Upper lobe of right lung (tissue), 1 donor: ENCODE measurements around the gene HOXB13. TPM values are rescaled to one million over a fixed set of nuclear protein-coding genes. Genes with fewer than 3 reads are reported as not detected.

Source experiments
- ATAC-seq: fragments of 200-7000 bp; cut with Tn5 transposase; one replicate; pipeline ENCODE4 v1.9.1; 2020; ENCODE audit warnings: mild to moderate bottlenecking, moderate library complexity
- DNase-seq: peaks from one replicate; pipeline ENCODE4 v3.0.0-alpha.2; 2020
- H3K27ac ChIP-seq: fragments of 200-600 bp; one replicate; pipeline ENCODE4 v1.8.0; 2022
- H3K27me3 ChIP-seq: fragments of 200-600 bp; one replicate; pipeline ENCODE4 v1.8.0; 2022; ENCODE audit warnings: mild to moderate bottlenecking
- H3K36me3 ChIP-seq: fragments of 200-600 bp; one replicate; pipeline ENCODE4 v1.8.0; 2022
- H3K4me1 ChIP-seq: fragments of 200-600 bp; one replicate; pipeline ENCODE4 v1.8.0; 2022
- H3K4me3 ChIP-seq: fragments of 200-600 bp; one replicate; pipeline ENCODE4 v1.8.0; 2022; ENCODE audit warnings: mild to moderate bottlenecking
- H3K9me3 ChIP-seq: fragments of 200-600 bp; one replicate; pipeline ENCODE4 v1.8.0; 2022
- intact Hi-C: fragments of 100-400 bp; cut with DNase I; formaldehyde crosslinking; loops from one replicate; pipeline ENCODE4 v1.11.0; 2022
- microRNA-seq: library from miRNA; unstranded; fragments of <30 nt; microRNA quantifications from one replicate; pipeline ENCODE4 v1.2.0, GENCODE V29; 2020; ENCODE audit warnings: borderline microRNAs expressed
- total RNA-seq: library from RNA; stranded (reverse); fragmentation: NEBNext Ultra II Directional; extraction: Animal tissue kit (Norgen Biotek cat#: 25700); gene quantifications from one replicate; pipeline ENCODE4 v1.2.1, GENCODE V29; 2021
- TF ChIP-seq, protein P1 (sequence below): fragments of 200-600 bp; IDR thresholded peaks from one replicate; pipeline ENCODE4 v1.8.0; 2022; ENCODE audit warnings: antibody characterized with exemption
- donor health status: DM: no; HTN: yes; CAD: no; lungs with severe emphysema.

HOXB13 gene
- total RNA-seq, 1 donor from 2014 or later = not detected

DNA sequence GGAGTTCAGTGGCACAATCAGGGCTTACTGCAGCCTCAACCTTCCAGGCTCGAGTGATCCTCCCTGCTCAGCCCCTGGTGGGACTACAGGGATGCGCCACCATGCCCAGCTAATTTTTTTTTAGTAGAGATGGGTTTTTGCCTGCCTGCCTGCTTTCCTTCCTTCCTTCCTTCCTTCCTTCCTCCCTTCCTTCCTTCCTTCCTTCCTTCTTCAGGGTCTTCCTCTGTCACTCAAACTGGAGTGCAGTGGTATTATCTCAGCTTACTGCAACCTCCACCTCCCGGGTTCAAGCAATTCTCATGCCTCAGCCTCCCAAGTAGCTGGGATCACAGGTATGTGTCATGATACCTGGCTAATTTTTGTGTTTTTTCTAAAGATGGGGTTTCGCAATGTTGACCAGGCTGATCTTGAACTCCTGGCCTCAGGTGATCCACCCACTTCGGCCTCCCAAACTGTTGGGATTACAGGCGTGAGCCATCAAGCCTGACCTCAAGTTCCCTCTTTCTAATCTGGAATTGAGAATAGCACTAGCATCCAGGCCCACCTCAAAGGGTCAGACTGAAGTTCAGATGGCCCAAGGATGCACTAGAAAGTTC is 51.5 kb downstream of the HOXB13 start:
- ATAC-seq (no peak), DNase-seq (no peak)
- H3K4me1 ChIP-seq = peaks cover 8% of the 10 kb centered on the region
- intact Hi-C loops = loop anchor here (10.0 kb wide), 1 partner anchor 118 kb away; no protein-coding TSS in a partner anchor
- H3K36me3 ChIP-seq = no peaks in the 10 kb centered on the region
- TF ChIP-seq, protein P1, sequence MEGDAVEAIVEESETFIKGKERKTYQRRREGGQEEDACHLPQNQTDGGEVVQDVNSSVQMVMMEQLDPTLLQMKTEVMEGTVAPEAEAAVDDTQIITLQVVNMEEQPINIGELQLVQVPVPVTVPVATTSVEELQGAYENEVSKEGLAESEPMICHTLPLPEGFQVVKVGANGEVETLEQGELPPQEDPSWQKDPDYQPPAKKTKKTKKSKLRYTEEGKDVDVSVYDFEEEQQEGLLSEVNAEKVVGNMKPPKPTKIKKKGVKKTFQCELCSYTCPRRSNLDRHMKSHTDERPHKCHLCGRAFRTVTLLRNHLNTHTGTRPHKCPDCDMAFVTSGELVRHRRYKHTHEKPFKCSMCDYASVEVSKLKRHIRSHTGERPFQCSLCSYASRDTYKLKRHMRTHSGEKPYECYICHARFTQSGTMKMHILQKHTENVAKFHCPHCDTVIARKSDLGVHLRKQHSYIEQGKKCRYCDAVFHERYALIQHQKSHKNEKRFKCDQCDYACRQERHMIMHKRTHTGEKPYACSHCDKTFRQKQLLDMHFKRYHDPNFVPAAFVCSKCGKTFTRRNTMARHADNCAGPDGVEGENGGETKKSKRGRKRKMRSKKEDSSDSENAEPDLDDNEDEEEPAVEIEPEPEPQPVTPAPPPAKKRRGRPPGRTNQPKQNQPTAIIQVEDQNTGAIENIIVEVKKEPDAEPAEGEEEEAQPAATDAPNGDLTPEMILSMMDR = no peak
- H3K27me3 ChIP-seq = peaks cover 42% of the 10 kb centered on the region
- no peak overlapping the region for H3K4me3 ChIP-seq
- no peaks in the 10 kb centered on the region for H3K9me3 ChIP-seq
- H3K27ac ChIP-seq = no peak overlapping the region

Small RNA genes lying within 50 kb of the gene (microRNA-seq; reads per million reads assigned to microRNA genes)
- not detected for gene MIR3185

Other genes starting within 250 kb of the HOXB13 start
- not detected for gene HOXB1, start 197.7 kb downstream of the HOXB13 start, total RNA-seq
- gene HOXB2, start 183.6 kb downstream of the HOXB13 start, total RNA-seq = 11.0 TPM
- gene HOXB4, start 150.4 kb downstream of the HOXB13 start, total RNA-seq = 4.9 TPM
- gene HOXB3, start 138.5 kb downstream of the HOXB13 start, total RNA-seq = 13.3 TPM
- 4.4 TPM for gene HOXB5, start 135.0 kb downstream of the HOXB13 start, total RNA-seq
- gene HOXB6, start 123.8 kb downstream of the HOXB13 start, total RNA-seq = 4.9 TPM
- gene HOXB7, start 117.7 kb downstream of the HOXB13 start, total RNA-seq = 1.2 TPM
- 1.0 TPM for gene HOXB8, start 113.5 kb downstream of the HOXB13 start, total RNA-seq
- not detected for gene HOXB9, start 102.4 kb downstream of the HOXB13 start, total RNA-seq
- not detected for gene PRAC1, start 6.2 kb downstream of the HOXB13 start, total RNA-seq
- gene PRAC2, start 5.6 kb downstream of the HOXB13 start, total RNA-seq = not detected
- gene TTLL6, start 88.5 kb upstream of the HOXB13 start, total RNA-seq = 0.20 TPM
- gene CALCOCO2, start 102.3 kb upstream of the HOXB13 start, total RNA-seq = 181 TPM
- gene ATP5MC1, start 164.0 kb upstream of the HOXB13 start, total RNA-seq = 39.8 TPM
- 61.3 TPM for gene UBE2Z, start 179.7 kb upstream of the HOXB13 start, total RNA-seq
- gene SNF8, start 216.1 kb upstream of the HOXB13 start, total RNA-seq = 78.0 TPM
- not detected for gene GIP, start 239.8 kb upstream of the HOXB13 start, total RNA-seq